Activated naive CD8-positive, alpha-beta T cell (primary cell): ENCODE measurements around the gene RAMP1.
"Not testable (repeated sequence)": the region's sequence is repeated elsewhere in the genome, so short reads cannot be mapped to it uniquely, and the experiment has no call there.

ENCODE experiments used
- H3K27ac Mint-ChIP-seq: one replicate; pipeline ENCODE4 v1.8.0; 2021; ENCODE audit warnings: mixed read lengths
- H3K27me3 Mint-ChIP-seq: one replicate; pipeline ENCODE4 v1.8.0; 2021; ENCODE audit warnings: mixed read lengths
- H3K36me3 Mint-ChIP-seq: one replicate; pipeline ENCODE4 v1.8.0; 2021; ENCODE audit warnings: mixed read lengths
- H3K4me1 Mint-ChIP-seq: one replicate; pipeline ENCODE4 v1.8.0; 2021; ENCODE audit warnings: low read depth, mixed read lengths
- H3K4me3 Mint-ChIP-seq: one replicate; pipeline ENCODE4 v1.8.0; 2021; ENCODE audit warnings: mild to moderate bottlenecking, mixed read lengths
- H3K9me3 Mint-ChIP-seq: one replicate; pipeline ENCODE4 v1.8.0; 2021; ENCODE audit warnings: low read depth, mixed read lengths

Gene RAMP1

GRCh38 chr2:237946423-237946822 lies 87.0 kb downstream of the RAMP1 start:
- Mint-ChIP-seq H3K27ac (no peak overlapping the region), H3K27me3 (no peaks in the 10 kb centered on the region), H3K4me3 (no peak overlapping the region), H3K36me3 (peaks cover 5% of the 10 kb centered on the region), H3K9me3 (no peaks in the 10 kb centered on the region), H3K4me1 (peaks cover 28% of the 10 kb centered on the region)

- not testable (repeated sequence) for H3K27me3 Mint-ChIP-seq
These were observed 91.9 kb downstream of the RAMP1 start for GRCh38 chr2:237951354-237951753.

GRCh38 chr2:237951878-237952277 lies 92.5 kb downstream of the RAMP1 start:
- no peak overlapping the region for H3K4me3 Mint-ChIP-seq
- peaks cover 5% of the 10 kb centered on the region for H3K27me3 Mint-ChIP-seq
- H3K36me3 Mint-ChIP-seq = peaks cover 2% of the 10 kb centered on the region
- H3K4me1 Mint-ChIP-seq = peaks cover 6% of the 10 kb centered on the region
- H3K27ac Mint-ChIP-seq = no peak overlapping the region
- no peaks in the 10 kb centered on the region for H3K9me3 Mint-ChIP-seq

More at GRCh38 chr2:237951354-237951753, 91.9 kb downstream of the RAMP1 start:
- H3K27ac Mint-ChIP-seq, H3K4me1 Mint-ChIP-seq, H3K36me3 Mint-ChIP-seq, H3K9me3 Mint-ChIP-seq, H3K4me3 Mint-ChIP-seq: not testable (repeated sequence)

DNA sequence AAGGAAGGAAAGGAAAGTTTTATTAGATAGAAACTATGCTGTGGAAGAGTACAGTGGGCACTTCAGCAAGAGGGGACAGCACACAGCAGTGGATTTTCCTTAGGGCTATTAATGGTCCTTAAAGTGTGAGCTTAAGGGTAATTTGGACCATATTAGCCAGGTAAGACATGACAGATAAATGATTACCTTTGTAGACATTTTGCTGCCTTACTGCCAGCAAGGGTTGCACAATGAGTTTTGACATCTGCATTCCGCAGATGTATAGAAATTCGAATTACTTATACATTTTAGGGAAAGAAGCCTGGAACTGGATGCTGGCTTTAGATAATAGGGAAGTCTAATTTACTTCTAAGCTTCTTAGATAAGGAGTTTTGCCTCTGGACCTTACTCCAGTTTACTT lies 93.4 kb downstream of the RAMP1 start:
- Mint-ChIP-seq H3K4me1 (peaks cover 11% of the 10 kb centered on the region), H3K27ac (no peak overlapping the region), H3K9me3 (no peaks in the 10 kb centered on the region), H3K27me3 (peaks cover 10% of the 10 kb centered on the region), H3K4me3 (no peak overlapping the region), H3K36me3 (no peaks in the 10 kb centered on the region)

- Mint-ChIP-seq H3K4me3 (no peak overlapping the region), H3K27ac (no peak overlapping the region), H3K4me1 (peaks cover 11% of the 10 kb centered on the region), H3K27me3 (peaks cover 10% of the 10 kb centered on the region), H3K36me3 (no peaks in the 10 kb centered on the region), H3K9me3 (no peaks in the 10 kb centered on the region)
These were observed 96.4 kb downstream of the RAMP1 start for GRCh38 chr2:237955640-237956401.

DNA sequence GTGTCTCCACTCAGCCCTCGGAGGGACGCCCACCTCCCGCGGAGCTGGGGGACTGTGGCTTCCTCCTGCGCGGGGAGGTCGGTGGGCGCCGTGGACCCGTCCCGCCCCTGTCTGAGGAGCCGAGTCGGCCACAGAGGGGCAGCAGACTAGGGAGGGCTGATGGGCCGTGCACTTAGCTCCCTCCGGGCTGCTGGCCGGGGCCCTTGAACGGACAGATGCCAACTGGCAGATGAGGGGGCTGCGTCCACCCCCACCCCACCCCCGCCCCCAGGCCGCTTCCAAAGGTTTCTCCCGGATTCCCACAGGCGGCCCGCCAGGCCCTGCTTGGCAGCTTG lies 96.9 kb downstream of the RAMP1 start:
- H3K27ac Mint-ChIP-seq = no peak overlapping the region
- H3K27me3 Mint-ChIP-seq = peaks cover 10% of the 10 kb centered on the region
- H3K4me1 Mint-ChIP-seq = peaks cover 11% of the 10 kb centered on the region
- no peak overlapping the region for H3K4me3 Mint-ChIP-seq
- no peaks in the 10 kb centered on the region for H3K36me3 Mint-ChIP-seq
- no peaks in the 10 kb centered on the region for H3K9me3 Mint-ChIP-seq

- peaks cover 7% of the 10 kb centered on the region for H3K27me3 Mint-ChIP-seq
- H3K9me3 Mint-ChIP-seq = peaks cover 3% of the 10 kb centered on the region
- peaks cover 11% of the 10 kb centered on the region for H3K4me1 Mint-ChIP-seq
- no peak overlapping the region for H3K4me3 Mint-ChIP-seq
- peaks cover 2% of the 10 kb centered on the region for H3K36me3 Mint-ChIP-seq
- no peak overlapping the region for H3K27ac Mint-ChIP-seq
These were observed 102.2 kb downstream of the RAMP1 start for GRCh38 chr2:237961637-237962036.
